Smooth muscle cell (in vitro differentiated cells): ENCODE measurements around the gene POM121. TPM values are rescaled to one million over a fixed set of nuclear protein-coding genes. Genes with fewer than 3 reads are reported as not detected.
"Not testable (repeated sequence)": the region's sequence is repeated elsewhere in the genome, so short reads cannot be mapped to it uniquely, and the experiment has no call there.

Experiments used
- DNase-seq: peaks from one replicate; lab custom pipeline; 2025; ENCODE audit not compliant: unreplicated experiment; lab: John Stamatoyannopoulos, UW
- H2AFZ ChIP-seq: fragments of 200-600 bp; sonication (generic); 2 replicates; pipeline ENCODE4 v1.6.0; 2016; ENCODE audit warnings: antibody characterized with exemption, low read depth, mild to moderate bottlenecking
- H3F3A ChIP-seq: fragments of 200-600 bp; sonication (generic); 2 replicates; pipeline ENCODE4 v1.6.0; 2017; ENCODE audit warnings: antibody characterized with exemption, low read depth
- H3K27ac ChIP-seq: fragments of 200-600 bp; sonication (generic); 2 replicates; pipeline ENCODE4 v1.5.1; 2016; ENCODE audit warnings: low read depth, mild to moderate bottlenecking
- H3K27me3 ChIP-seq: fragments of 200-600 bp; sonication (generic); 2 replicates; pipeline ENCODE4 v1.6.1; 2016; ENCODE audit warnings: low read depth, mild to moderate bottlenecking
- H3K36me3 ChIP-seq: fragments of 200-600 bp; sonication (generic); 2 replicates; pipeline ENCODE4 v1.5.1; 2016; ENCODE audit warnings: low read depth
- H3K4me1 ChIP-seq: fragments of 200-600 bp; sonication (generic); 2 replicates; pipeline ENCODE4 v1.5.1; 2016; ENCODE audit warnings: low read depth
- H3K4me2 ChIP-seq: fragments of 200-600 bp; sonication (generic); 2 replicates; pipeline ENCODE4 v1.6.0; 2016; ENCODE audit warnings: mild to moderate bottlenecking
- H3K4me3 ChIP-seq: fragments of 200-600 bp; sonication (generic); 2 replicates; pipeline ENCODE4 v1.5.1; 2016; ENCODE audit warnings: mild to moderate bottlenecking
- H3K79me2 ChIP-seq: fragments of 200-600 bp; sonication (generic); 2 replicates; pipeline ENCODE4 v1.6.0; 2016; ENCODE audit warnings: low read depth, mild to moderate bottlenecking
- H3K9ac ChIP-seq: fragments of 200-600 bp; sonication (generic); 2 replicates; pipeline ENCODE4 v1.6.0; 2016; ENCODE audit warnings: low read depth
- H3K9me3 ChIP-seq: fragments of 200-600 bp; sonication (generic); replicated peaks from 2 replicates; pipeline ENCODE4 v1.5.1; 2016; ENCODE audit warnings: low read depth
- H4K20me1 ChIP-seq: fragments of 200-600 bp; sonication (generic); 2 replicates; pipeline ENCODE4 v1.6.0; 2016; ENCODE audit warnings: low read depth
- CTCF ChIP-seq: fragments of 200-600 bp; sonication (generic); IDR thresholded peaks from 2 replicates; pipeline ENCODE4 v1.5.1; 2017; ENCODE audit warnings: borderline replicate concordance, mild to moderate bottlenecking, antibody characterized with exemption; ENCODE audit not compliant: insufficient read depth, poor library complexity, severe bottlenecking
- WGBS: methylation state at CpG from one replicate; pipeline ENCODE4 v1.1.7; 2016; ENCODE audit warnings: low lambda C conversion rate; 5-methylcytosine and 5-hydroxymethylcytosine counted together
- polyA plus RNA-seq: library from polyadenylated mRNA; unstranded; fragments of >200 nt; fragmentation: Nextera tagmentation; extraction: Ambion mirVana; gene quantifications from 2 replicates; pipeline ENCODE4 v1.2.1, GENCODE V29; 2016
- total RNA-seq: library from RNA; depleted of rRNA; stranded (reverse); fragments of >200 nt; gene quantifications from 2 replicates; pipeline ENCODE4 v1.2.3, GENCODE V29; 2014

POM121 gene
- total and polyA plus RNA-seq, 2 experiments from 2014 or later = 9.2 to 11.8 TPM

- not testable (repeated sequence) for H2AFZ ChIP-seq, H3K4me2 ChIP-seq, H3K27ac ChIP-seq, H3K4me1 ChIP-seq, H3F3A ChIP-seq, H3K4me3 ChIP-seq, DNase-seq, H3K36me3 ChIP-seq, H4K20me1 ChIP-seq, H3K9me3 ChIP-seq, H3K79me2 ChIP-seq, H3K9ac ChIP-seq, H3K27me3 ChIP-seq
- WGBS = 90% methylated on average over 20 of the region's 22 CpGs
- peak; percentile 22 for TF ChIP-seq CTCF
Measured at GRCh38 chr7:72946130-72946745, 21.3 kb downstream of the POM121 start.

- DNase-seq, H3K36me3 ChIP-seq, H3K79me2 ChIP-seq, H3K4me3 ChIP-seq, H3F3A ChIP-seq, H3K9me3 ChIP-seq, H3K27ac ChIP-seq, H3K4me1 ChIP-seq, H4K20me1 ChIP-seq, H3K9ac ChIP-seq, H3K27me3 ChIP-seq, H2AFZ ChIP-seq, H3K4me2 ChIP-seq: not testable (repeated sequence)
- WGBS = 98% methylated on average over 20 of the region's 23 CpGs
Measured at GRCh38 chr7:72948714-72949113, 23.8 kb downstream of the POM121 start.

GRCh38 chr7:72949276-72949675, 24.4 kb downstream of the POM121 start:
- WGBS = 97% methylated on average over 9 of the region's 9 CpGs

GRCh38 chr7:72949686-72950085, 24.8 kb downstream of the POM121 start:
- H3K4me3 ChIP-seq, DNase-seq, H3F3A ChIP-seq, H3K4me2 ChIP-seq, H4K20me1 ChIP-seq, H2AFZ ChIP-seq, H3K79me2 ChIP-seq, H3K9me3 ChIP-seq, H3K27me3 ChIP-seq, H3K4me1 ChIP-seq, H3K27ac ChIP-seq, H3K9ac ChIP-seq, H3K36me3 ChIP-seq: not testable (repeated sequence)
- WGBS = 97% methylated on average over 5 of the region's 6 CpGs

More at GRCh38 chr7:72949276-72949675, 24.4 kb downstream of the POM121 start:
- H3K36me3 ChIP-seq, H3F3A ChIP-seq, H3K27ac ChIP-seq, H3K27me3 ChIP-seq, H3K79me2 ChIP-seq, H2AFZ ChIP-seq, DNase-seq, H3K9me3 ChIP-seq, H3K4me1 ChIP-seq, H3K4me2 ChIP-seq, H4K20me1 ChIP-seq, H3K4me3 ChIP-seq, H3K9ac ChIP-seq: not testable (repeated sequence)

GRCh38 chr7:72950432-72950831, 25.5 kb downstream of the POM121 start:
- H3K27ac ChIP-seq, H3K4me1 ChIP-seq, H3K4me2 ChIP-seq, H2AFZ ChIP-seq, H3K79me2 ChIP-seq, DNase-seq, H3K9ac ChIP-seq, H3K9me3 ChIP-seq, H3F3A ChIP-seq, H3K4me3 ChIP-seq, H3K36me3 ChIP-seq, H3K27me3 ChIP-seq, H4K20me1 ChIP-seq: not testable (repeated sequence)
- 90% methylated on average over 4 of the region's 6 CpGs for WGBS

- not testable (repeated sequence) for H3K27ac ChIP-seq, H3F3A ChIP-seq, H3K9me3 ChIP-seq, H3K79me2 ChIP-seq, H3K9ac ChIP-seq, H3K36me3 ChIP-seq, H3K4me1 ChIP-seq, H3K27me3 ChIP-seq, H2AFZ ChIP-seq, H4K20me1 ChIP-seq, DNase-seq
- H3K4me3 ChIP-seq = peak overlapping the region; percentile 40
- H3K4me2 ChIP-seq = peak overlapping the region; percentile 85
- WGBS = 0% methylated on average over 1 of the region's 43 CpGs
Measured at GRCh38 chr7:72953901-72954562, 29.1 kb downstream of the POM121 start.

GRCh38 chr7:72954563-72955198, 29.8 kb downstream of the POM121 start:
- not testable (repeated sequence) for DNase-seq, H4K20me1 ChIP-seq, H3K9ac ChIP-seq, H3K4me2 ChIP-seq, H3K27ac ChIP-seq, H3K27me3 ChIP-seq, H3K4me1 ChIP-seq, H3K79me2 ChIP-seq, H3K9me3 ChIP-seq, H2AFZ ChIP-seq, H3F3A ChIP-seq, H3K36me3 ChIP-seq
- peak overlapping the region; percentile 40 for H3K4me3 ChIP-seq
- WGBS = 31% methylated on average over 6 of the region's 45 CpGs
